K562 (cell line): ENCODE results near the gene CHGA. TPM values are rescaled to one million over a fixed set of nuclear protein-coding genes. Genes with fewer than 3 reads are reported as not detected.

Source experiments
- ATAC-seq: fragments of 200-7000 bp; cut with Tn5 transposase; 3 replicates; pipeline ENCODE4 v1.9.1; 2020; ENCODE audit warnings: moderate library complexity
- BruUV-seq: library from RNA; stranded (reverse); fragments of 400-500 nt; replicated peaks from 2 replicates; lab custom pipeline; 2021; lab: Mats Ljungman, UMichigan
- CTCF ChIA-PET: fragments of 300-600 bp; formaldehyde crosslinking; extraction: SDS; loops from one replicate; lab custom pipeline; 2021; ENCODE audit warnings: low intra/inter-chr PET ratio; lab: Yijun Ruan, JAX
- POLR2A ChIA-PET: fragments of 300-600, 350-650 bp; sonication (Branson Sonifier 250); formaldehyde crosslinking; extraction: SDS; loops from one replicate; lab custom pipeline; 2021; ENCODE audit warnings: antibody characterized with exemption, inconsistent platforms; lab: Yijun Ruan, JAX
- DNase-seq, 4 experiments: peaks; one replicate each; pipeline versions ENCODE4 v3.0.0 to v3.0.0-alpha.2; 2011 to 2018; ENCODE audit warnings: low spot score in 3 of 4, mixed read lengths in 3 of 4; ENCODE audit errors: extremely low read depth in 1 of 4
- FAIRE-seq: peaks from 2 replicates; lab custom pipeline; 2011; peaks lifted over from hg19 to GRCh38; lab: Jason Lieb, UNC
- H2AFZ ChIP-seq: 2 replicates; pipeline ENCODE4 v1.6.0; 2011; ENCODE audit warnings: low read depth, low read length, control low read depth, inconsistent platforms
- H3K27ac ChIP-seq: fragments of 200-600 bp; 3 replicates; pipeline ENCODE4 v1.8.0; 2011; ENCODE audit warnings: low read depth, mild to moderate bottlenecking, control low read depth, inconsistent platforms, low read length, moderate library complexity, mixed read lengths; ENCODE audit errors: extremely low read depth
- H3K27me3 ChIP-seq, 2 experiments: fragments of 300-600 bp in 1 of 2; 2 replicates in 1 of 2; 3 replicates in 1 of 2; pipeline versions ENCODE4 v1.6.0 to v1.8.0; 2011; ENCODE audit warnings: inconsistent platforms in 2 of 2, low read length in 2 of 2, mild to moderate bottlenecking in 1 of 2, mixed read lengths in 1 of 2, moderate library complexity in 1 of 2; ENCODE audit not compliant: control insufficient read depth in 2 of 2, insufficient read depth in 2 of 2
- H3K36me3 ChIP-seq: fragments of 300-600 bp; 3 replicates; pipeline ENCODE4 v1.8.0; 2011; ENCODE audit warnings: mild to moderate bottlenecking, low read length, inconsistent platforms; ENCODE audit not compliant: control insufficient read depth, insufficient read depth
- H3K4me1 ChIP-seq, 2 experiments: fragments of 200-600 bp in 1 of 2; replicated peaks in 1 of 2; 2 replicates in 1 of 2; 3 replicates in 1 of 2; pipeline versions ENCODE4 v1.5.1 to v1.8.0; 2011; ENCODE audit warnings: inconsistent platforms in 2 of 2, low read length in 2 of 2, mild to moderate bottlenecking in 1 of 2, mixed read lengths in 1 of 2, moderate library complexity in 1 of 2; ENCODE audit not compliant: control insufficient read depth in 2 of 2, insufficient read depth in 2 of 2
- H3K4me2 ChIP-seq: 2 replicates; pipeline ENCODE4 v1.6.1; 2011; ENCODE audit warnings: low read length, control low read depth, inconsistent platforms, mixed read lengths; ENCODE audit not compliant: insufficient read depth
- H3K4me3 ChIP-seq: fragments of 200-600 bp; sonication (generic), shearing (Covaris generic); 2 replicates; pipeline ENCODE4 v1.5.1; 2016; ENCODE audit warnings: control low read depth, inconsistent platforms
- H3K79me2 ChIP-seq: fragments of 200-600 bp; 3 replicates; pipeline ENCODE4 v1.8.0; 2011; ENCODE audit warnings: low read length, inconsistent platforms; ENCODE audit not compliant: control insufficient read depth, insufficient read depth
- H3K9ac ChIP-seq, 2 experiments: 2 replicates each; pipeline versions ENCODE4 v1.6.0 to v1.6.1; 2011; ENCODE audit warnings: low read depth in 2 of 2, low read length in 2 of 2, control low read depth in 1 of 2, inconsistent platforms in 1 of 2, mild to moderate bottlenecking in 1 of 2, mixed read lengths in 1 of 2; ENCODE audit not compliant: insufficient read depth in 1 of 2
- H3K9me1 ChIP-seq: one replicate; pipeline ENCODE4 v1.6.0; 2011; ENCODE audit warnings: inconsistent platforms, mild to moderate bottlenecking, low read length, moderate library complexity; ENCODE audit not compliant: control insufficient read depth, insufficient read depth
- H3K9me3 ChIP-seq: replicated peaks from 2 replicates; pipeline ENCODE4 v1.5.1; 2011; ENCODE audit warnings: low read depth, low read length, inconsistent platforms; ENCODE audit not compliant: control insufficient read depth, insufficient read depth
- H4K20me1 ChIP-seq: replicated peaks from 2 replicates; pipeline ENCODE4 v1.6.1; 2011; ENCODE audit warnings: low read length, inconsistent platforms, mixed read lengths; ENCODE audit not compliant: control insufficient read depth, insufficient read depth
- ZNF263 ChIP-seq: sonication (generic); formaldehyde crosslinking; IDR thresholded peaks from 2 replicates; pipeline ENCODE4 v1.8.0; 2022; ENCODE audit warnings: mild to moderate bottlenecking, missing genetic modification reagents, borderline replicate concordance
- WGBS: fragments of 100-300 bp; shearing (Covaris generic); methylation state at CpG from one replicate; pipeline ENCODE4 v1.1.6; 2016; ENCODE audit warnings: low coverage, mixed read lengths; ENCODE audit not compliant: insufficient coverage; ENCODE audit errors: missing lambda C conversion rate; 5-methylcytosine and 5-hydroxymethylcytosine counted together
- in situ Hi-C: fragments of 300-500 bp; cut with MboI; formaldehyde crosslinking; loops from 4 replicates; pipeline ENCODE4 v1.15.0; 2018; ENCODE audit warnings: inconsistent platforms, mixed read lengths
- intact Hi-C: fragments of 100-400 bp; cut with micrococcal nuclease; formaldehyde crosslinking; loops from 2 replicates; pipeline ENCODE4 v1.14.2; 2022
- polyA plus RNA-seq, 8 experiments: library from polyadenylated mRNA; depleted of rRNA in 4 of 8; stranded (reverse) in 5 of 8; unstranded in 3 of 8; fragments of >200 nt; fragmentation: Nextera tagmentation in 2 of 8; fragmentation: Illumina TruSeq in 1 of 8; extraction: Ambion mirVana in 2 of 8; extraction: Trizol in 1 of 8; gene quantifications; 2 replicates each; pipeline versions ENCODE4 v1.2.1 to v1.2.3, GENCODE V29; 2011 to 2014; ENCODE audit warnings: inconsistent platforms in 1 of 8, missing spikeins in 1 of 8
- total RNA-seq, 7 experiments: library from RNA; depleted of rRNA in 6 of 7; stranded (reverse); fragments of >200 nt in 6 of 7; fragmentation: Illumina TruSeq in 2 of 7; extraction: Trizol in 2 of 7; gene quantifications; 2 replicates each; pipeline versions ENCODE4 v1.2.1 to v1.2.3, GENCODE V29; 2011 to 2021; ENCODE audit warnings: low replicate concordance in 1 of 7
- TF ChIP-seq, protein P1 (sequence below): fragments of 250-450 bp; sonication (Bioruptor Pico); IDR thresholded peaks from 2 replicates; pipeline ENCODE4 v1.8.0; 2022; ENCODE audit warnings: moderate library complexity, mild to moderate bottlenecking, inconsistent platforms
- TF ChIP-seq, protein P2 (sequence below): fragments of 250-450 bp; sonication (Bioruptor Pico); IDR thresholded peaks from 2 replicates; pipeline ENCODE4 v1.5.0; 2022; ENCODE audit warnings: mild to moderate bottlenecking
- TF ChIP-seq, protein P3 (sequence below), 2 experiments: fragments of 450-650 bp; IDR thresholded peaks; 2 replicates each; pipeline ENCODE4 v1.6.1; 2016

Gene CHGA
- total and polyA plus RNA-seq, 9 of the 15 experiments (the other 6 are each of a cell fraction or from before 2014, with no cell fraction given): not detected

DNA sequence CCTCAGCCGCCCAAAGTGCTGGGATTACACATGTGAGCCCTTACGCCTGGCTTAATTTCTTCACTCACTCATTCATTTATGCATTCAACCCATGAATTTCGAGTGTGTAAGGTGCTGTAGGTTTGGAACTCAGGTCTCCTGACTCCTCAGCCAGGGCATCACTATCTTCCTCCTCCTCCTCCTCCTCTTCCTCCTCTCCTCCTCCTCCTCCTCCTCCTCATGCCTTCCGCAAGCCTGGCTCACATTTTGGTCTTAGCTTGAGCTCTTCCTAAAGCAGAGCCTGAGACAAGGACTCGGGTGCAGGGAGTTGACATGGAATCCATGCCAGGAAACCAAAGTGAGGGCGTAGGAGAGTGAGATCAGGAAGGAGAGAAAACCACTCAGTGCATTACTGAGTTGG is 20.8 kb upstream of the CHGA start:
- Histone ChIP-seq H3K4me2 (no peak overlapping the region), H3K9ac (no peak overlapping the region), H3K27me3 (peaks cover 7 to 43% of the 10 kb centered on the region in 2 experiments), H4K20me1 (peaks cover 5% of the 10 kb centered on the region; the same call in 1 of the 2 replicates), H2AFZ (no peak overlapping the region), H3K4me1 (no peaks in the 10 kb centered on the region), H3K9me1 (no peaks in the 10 kb centered on the region), H3K79me2 (no peaks in the 10 kb centered on the region), H3K9me3 (no peaks in the 10 kb centered on the region), H3K4me3 (no peak overlapping the region), H3K27ac (no peak overlapping the region), H3K36me3 (no peaks in the 10 kb centered on the region)
- no TSS peak for BruUV-seq
- in situ Hi-C loops (no loop called here), intact Hi-C loops (no loop called here)
- 2% methylated on average over 5 of the region's 6 CpGs for WGBS
- CTCF ChIA-PET: no interaction called here
- DNase-seq (no peak), ATAC-seq (no peak), FAIRE-seq (no peak)
- POLR2A ChIA-PET: no interaction called here
- TF ChIP-seq, protein P1, sequence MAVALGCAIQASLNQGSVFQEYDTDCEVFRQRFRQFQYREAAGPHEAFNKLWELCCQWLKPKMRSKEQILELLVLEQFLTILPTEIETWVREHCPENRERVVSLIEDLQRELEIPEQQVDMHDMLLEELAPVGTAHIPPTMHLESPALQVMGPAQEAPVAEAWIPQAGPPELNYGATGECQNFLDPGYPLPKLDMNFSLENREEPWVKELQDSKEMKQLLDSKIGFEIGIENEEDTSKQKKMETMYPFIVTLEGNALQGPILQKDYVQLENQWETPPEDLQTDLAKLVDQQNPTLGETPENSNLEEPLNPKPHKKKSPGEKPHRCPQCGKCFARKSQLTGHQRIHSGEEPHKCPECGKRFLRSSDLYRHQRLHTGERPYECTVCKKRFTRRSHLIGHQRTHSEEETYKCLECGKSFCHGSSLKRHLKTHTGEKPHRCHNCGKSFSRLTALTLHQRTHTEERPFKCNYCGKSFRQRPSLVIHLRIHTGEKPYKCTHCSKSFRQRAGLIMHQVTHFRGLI: no peak
- TF ChIP-seq, protein P2, sequence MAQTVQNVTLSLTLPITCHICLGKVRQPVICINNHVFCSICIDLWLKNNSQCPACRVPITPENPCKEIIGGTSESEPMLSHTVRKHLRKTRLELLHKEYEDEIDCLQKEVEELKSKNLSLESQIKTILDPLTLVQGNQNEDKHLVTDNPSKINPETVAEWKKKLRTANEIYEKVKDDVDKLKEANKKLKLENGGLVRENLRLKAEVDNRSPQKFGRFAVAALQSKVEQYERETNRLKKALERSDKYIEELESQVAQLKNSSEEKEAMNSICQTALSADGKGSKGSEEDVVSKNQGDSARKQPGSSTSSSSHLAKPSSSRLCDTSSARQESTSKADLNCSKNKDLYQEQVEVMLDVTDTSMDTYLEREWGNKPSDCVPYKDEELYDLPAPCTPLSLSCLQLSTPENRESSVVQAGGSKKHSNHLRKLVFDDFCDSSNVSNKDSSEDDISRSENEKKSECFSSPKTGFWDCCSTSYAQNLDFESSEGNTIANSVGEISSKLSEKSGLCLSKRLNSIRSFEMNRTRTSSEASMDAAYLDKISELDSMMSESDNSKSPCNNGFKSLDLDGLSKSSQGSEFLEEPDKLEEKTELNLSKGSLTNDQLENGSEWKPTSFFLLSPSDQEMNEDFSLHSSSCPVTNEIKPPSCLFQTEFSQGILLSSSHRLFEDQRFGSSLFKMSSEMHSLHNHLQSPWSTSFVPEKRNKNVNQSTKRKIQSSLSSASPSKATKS (CRISPR knock-in tag): no peak
- no peak for TF ChIP-seq ZNF263 (CRISPR knock-in tag)
- TF ChIP-seq, protein P3, sequence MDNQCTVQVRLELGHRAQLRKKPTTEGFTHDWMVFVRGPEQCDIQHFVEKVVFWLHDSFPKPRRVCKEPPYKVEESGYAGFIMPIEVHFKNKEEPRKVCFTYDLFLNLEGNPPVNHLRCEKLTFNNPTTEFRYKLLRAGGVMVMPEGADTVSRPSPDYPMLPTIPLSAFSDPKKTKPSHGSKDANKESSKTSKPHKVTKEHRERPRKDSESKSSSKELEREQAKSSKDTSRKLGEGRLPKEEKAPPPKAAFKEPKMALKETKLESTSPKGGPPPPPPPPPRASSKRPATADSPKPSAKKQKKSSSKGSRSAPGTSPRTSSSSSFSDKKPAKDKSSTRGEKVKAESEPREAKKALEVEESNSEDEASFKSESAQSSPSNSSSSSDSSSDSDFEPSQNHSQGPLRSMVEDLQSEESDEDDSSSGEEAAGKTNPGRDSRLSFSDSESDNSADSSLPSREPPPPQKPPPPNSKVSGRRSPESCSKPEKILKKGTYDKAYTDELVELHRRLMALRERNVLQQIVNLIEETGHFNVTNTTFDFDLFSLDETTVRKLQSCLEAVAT (IDR thresholded peaks at IDR 0.05): no peak
